Lower lobe of right lung (tissue), 2 donors: Measurements from ENCODE around the gene RAB2B. TPM values are rescaled to one million over a fixed set of nuclear protein-coding genes. Genes with fewer than 3 reads are reported as not detected.

Experiments used
- ATAC-seq, 2 donors: fragments of 200-7000 bp; cut with Tn5 transposase; one replicate each; pipeline ENCODE4 v1.9.1; 2020 to 2022; ENCODE audit warnings: mild to moderate bottlenecking in 2 of 2, moderate library complexity in 2 of 2
- DNase-seq: peaks from one replicate; pipeline ENCODE4 v3.0.0-alpha.2; 2020
- H3K27ac ChIP-seq: fragments of 200-600 bp; one replicate; pipeline ENCODE4 v1.8.0; 2022
- H3K27me3 ChIP-seq: fragments of 200-600 bp; one replicate; pipeline ENCODE4 v1.8.0; 2022; ENCODE audit warnings: low read depth
- H3K36me3 ChIP-seq: fragments of 200-600 bp; one replicate; pipeline ENCODE4 v1.8.0; 2022; ENCODE audit warnings: mild to moderate bottlenecking
- H3K4me1 ChIP-seq: fragments of 200-600 bp; one replicate; pipeline ENCODE4 v1.8.0; 2022
- H3K4me3 ChIP-seq: fragments of 200-600 bp; one replicate; pipeline ENCODE4 v1.8.0; 2022; ENCODE audit warnings: mild to moderate bottlenecking
- H3K9me3 ChIP-seq: fragments of 200-600 bp; one replicate; pipeline ENCODE4 v1.8.0; 2022
- intact Hi-C: fragments of 100-400 bp; cut with DNase I; formaldehyde crosslinking; loops from one replicate; pipeline ENCODE4 v1.11.0; 2022
- total RNA-seq: library from RNA; stranded (reverse); fragmentation: NEBNext Ultra II Directional; extraction: Animal tissue kit (Norgen Biotek cat#: 25700); gene quantifications from one replicate; pipeline ENCODE4 v1.2.1, GENCODE V29; 2021
- TF ChIP-seq, protein P1 (sequence below): fragments of 200-600 bp; IDR thresholded peaks from one replicate; pipeline ENCODE4 v1.8.0; 2022; ENCODE audit warnings: antibody characterized with exemption, mild to moderate bottlenecking
- donor health status: DM: no; HTN: yes; CAD: no; lungs with severe emphysema.

Gene RAB2B
- total RNA-seq, 1 donor from 2014 or later: 30.7 TPM

DNA sequence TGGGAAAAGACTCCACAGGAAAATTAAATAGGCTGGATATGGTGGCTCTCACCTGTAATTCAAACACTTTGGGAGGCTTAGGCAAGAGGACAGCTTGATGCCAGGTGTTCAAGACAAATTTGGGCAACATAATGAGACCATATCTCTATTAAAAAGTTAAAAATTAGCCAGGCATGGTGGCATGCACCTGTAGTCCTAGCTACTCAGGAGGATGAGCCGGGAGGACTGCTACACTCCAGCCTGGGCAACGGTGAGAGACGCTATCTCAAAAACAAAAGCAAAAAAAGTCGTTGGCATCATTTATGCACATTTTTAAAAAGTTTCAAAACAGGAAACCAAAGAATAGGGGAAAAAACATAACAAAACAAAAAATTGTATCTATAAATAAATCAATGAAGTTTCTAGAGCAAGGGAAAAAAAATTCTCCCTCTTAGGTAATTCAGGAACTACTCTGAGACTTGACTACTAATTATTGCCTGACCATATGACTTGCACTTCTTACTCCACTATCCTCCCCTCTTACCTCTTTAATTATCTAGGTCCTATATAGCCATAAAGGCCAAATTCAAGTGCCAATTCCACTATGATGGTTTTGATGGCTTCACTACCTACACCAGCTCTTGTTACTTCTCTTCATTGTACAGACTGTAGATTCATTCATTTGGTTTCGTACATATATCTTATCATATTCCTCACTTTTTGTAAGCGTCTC, 32.8 kb upstream of the RAB2B start:
- no peaks in the 10 kb centered on the region for H3K9me3 ChIP-seq
- TF ChIP-seq, protein P1, sequence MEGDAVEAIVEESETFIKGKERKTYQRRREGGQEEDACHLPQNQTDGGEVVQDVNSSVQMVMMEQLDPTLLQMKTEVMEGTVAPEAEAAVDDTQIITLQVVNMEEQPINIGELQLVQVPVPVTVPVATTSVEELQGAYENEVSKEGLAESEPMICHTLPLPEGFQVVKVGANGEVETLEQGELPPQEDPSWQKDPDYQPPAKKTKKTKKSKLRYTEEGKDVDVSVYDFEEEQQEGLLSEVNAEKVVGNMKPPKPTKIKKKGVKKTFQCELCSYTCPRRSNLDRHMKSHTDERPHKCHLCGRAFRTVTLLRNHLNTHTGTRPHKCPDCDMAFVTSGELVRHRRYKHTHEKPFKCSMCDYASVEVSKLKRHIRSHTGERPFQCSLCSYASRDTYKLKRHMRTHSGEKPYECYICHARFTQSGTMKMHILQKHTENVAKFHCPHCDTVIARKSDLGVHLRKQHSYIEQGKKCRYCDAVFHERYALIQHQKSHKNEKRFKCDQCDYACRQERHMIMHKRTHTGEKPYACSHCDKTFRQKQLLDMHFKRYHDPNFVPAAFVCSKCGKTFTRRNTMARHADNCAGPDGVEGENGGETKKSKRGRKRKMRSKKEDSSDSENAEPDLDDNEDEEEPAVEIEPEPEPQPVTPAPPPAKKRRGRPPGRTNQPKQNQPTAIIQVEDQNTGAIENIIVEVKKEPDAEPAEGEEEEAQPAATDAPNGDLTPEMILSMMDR: no peak
- H3K4me3 ChIP-seq: peak overlapping the region; percentile 83
- no peak for ATAC-seq
- DNase-seq: no peak
- H3K27ac ChIP-seq: no peak overlapping the region
- peaks cover 25% of the 10 kb centered on the region for H3K4me1 ChIP-seq
- intact Hi-C loops: no loop called here
- H3K27me3 ChIP-seq: no peaks in the 10 kb centered on the region
- peaks cover 34% of the 10 kb centered on the region for H3K36me3 ChIP-seq

DNA sequence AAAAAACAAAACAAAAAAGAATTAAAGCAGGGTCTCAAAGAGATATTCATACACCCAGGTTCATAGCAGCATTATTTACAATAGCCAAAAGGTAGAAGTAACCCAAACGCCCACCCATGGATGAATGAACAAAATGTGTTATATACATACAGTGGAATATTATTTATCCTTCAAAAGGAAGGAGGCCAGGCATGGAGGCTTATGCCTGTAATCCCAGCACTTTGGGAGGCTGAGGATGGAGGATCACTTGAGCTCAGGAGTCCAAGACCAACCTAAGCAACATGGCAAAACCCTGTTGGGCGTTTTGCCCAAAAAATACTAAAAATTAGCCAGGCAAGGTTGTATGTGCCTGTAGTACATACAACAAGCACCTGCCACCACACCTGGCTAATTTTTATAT, 29.8 kb upstream of the RAB2B start:
- H3K36me3 ChIP-seq: peaks cover 57% of the 10 kb centered on the region
- no peak for DNase-seq
- H3K27me3 ChIP-seq: no peaks in the 10 kb centered on the region
- H3K9me3 ChIP-seq: no peaks in the 10 kb centered on the region
- peaks cover 25% of the 10 kb centered on the region for H3K4me1 ChIP-seq
- no peak for ATAC-seq
- TF ChIP-seq, protein P1: no peak
- H3K27ac ChIP-seq: no peak overlapping the region
- intact Hi-C loops: no loop called here
- H3K4me3 ChIP-seq: no peak overlapping the region

DNA sequence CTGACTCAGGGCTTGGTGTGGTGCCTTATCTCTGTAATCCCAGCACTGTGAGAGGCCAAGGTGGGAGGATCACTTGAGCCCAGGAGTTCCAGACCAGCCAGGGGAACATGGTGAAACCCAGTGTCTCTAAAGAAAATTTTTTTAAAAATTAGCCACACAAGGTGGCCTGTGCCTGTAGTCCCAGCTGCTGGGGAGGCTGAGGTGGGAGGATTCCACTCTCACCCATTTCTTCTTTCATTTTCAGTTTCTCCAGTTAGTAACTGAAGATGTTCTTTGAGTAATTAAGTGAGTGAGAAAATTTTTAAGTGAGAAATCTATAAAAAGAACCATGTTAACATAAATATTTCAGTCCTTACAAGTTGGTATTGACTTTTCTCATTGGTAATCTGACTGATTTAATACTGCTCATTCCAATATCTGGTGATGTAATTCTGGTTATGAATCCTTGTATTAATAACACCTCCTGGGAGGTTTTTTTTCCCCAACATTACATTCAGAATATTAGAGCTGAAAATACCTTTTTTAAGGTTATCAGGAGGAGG, 28.3 kb upstream of the RAB2B start:
- no peak for ATAC-seq
- H3K27ac ChIP-seq: no peak overlapping the region
- TF ChIP-seq, protein P1: no peak
- no peak for DNase-seq
- peaks cover 20% of the 10 kb centered on the region for H3K4me1 ChIP-seq
- no peaks in the 10 kb centered on the region for H3K27me3 ChIP-seq
- H3K9me3 ChIP-seq: no peaks in the 10 kb centered on the region
- peaks cover 71% of the 10 kb centered on the region for H3K36me3 ChIP-seq
- no peak overlapping the region for H3K4me3 ChIP-seq
- intact Hi-C loops: no loop called here

DNA sequence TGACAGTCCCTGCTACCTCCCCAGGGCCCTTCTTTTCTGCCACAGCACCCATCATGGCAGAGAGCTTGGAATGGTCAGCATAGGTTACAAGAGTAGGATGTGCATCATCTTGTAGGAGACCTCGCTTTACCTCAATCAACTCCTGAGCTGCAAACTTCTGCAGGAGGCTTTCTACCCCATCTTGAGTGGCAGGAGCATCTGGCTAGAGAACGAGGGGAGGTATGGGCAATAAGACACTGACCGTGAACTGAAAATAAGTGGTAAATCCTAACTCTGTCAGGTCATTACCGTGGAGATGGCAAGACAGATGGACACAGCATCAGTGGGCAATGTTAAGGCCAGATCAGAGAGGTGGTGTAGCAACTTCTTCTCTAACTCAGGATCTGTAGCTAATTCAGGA, 26.6 kb upstream of the RAB2B start:
- no peak overlapping the region for H3K4me3 ChIP-seq
- H3K36me3 ChIP-seq: peaks cover 79% of the 10 kb centered on the region
- H3K27ac ChIP-seq: no peak overlapping the region
- peaks cover 10% of the 10 kb centered on the region for H3K4me1 ChIP-seq
- intact Hi-C loops: no loop called here
- TF ChIP-seq, protein P1: no peak
- no peaks in the 10 kb centered on the region for H3K9me3 ChIP-seq
- ATAC-seq: no peak
- DNase-seq: no peak
- H3K27me3 ChIP-seq: no peaks in the 10 kb centered on the region

DNA sequence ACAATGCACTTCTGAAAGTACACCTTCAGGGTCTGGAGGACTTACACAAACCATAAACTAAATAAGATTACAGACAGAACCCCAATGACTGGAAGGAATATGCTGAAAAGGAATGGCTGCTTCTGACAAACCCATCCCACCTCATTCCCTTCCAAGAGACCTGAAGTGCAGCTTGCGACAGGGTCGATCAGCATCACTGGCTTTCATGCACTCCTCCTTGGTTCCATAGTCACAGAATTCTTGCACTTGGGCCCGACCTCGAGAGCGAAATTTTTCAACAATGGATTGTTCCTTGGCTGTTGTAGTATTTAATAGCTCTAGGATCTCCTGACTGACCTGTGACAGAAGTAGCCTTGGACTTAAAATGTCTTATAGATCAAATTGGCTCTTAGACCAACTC, 24.8 kb upstream of the RAB2B start:
- H3K27ac ChIP-seq: no peak overlapping the region
- DNase-seq (no peak), ATAC-seq (no peak)
- H3K4me3 ChIP-seq: no peak overlapping the region
- intact Hi-C loops: no loop called here
- H3K9me3 ChIP-seq: no peaks in the 10 kb centered on the region
- H3K36me3 ChIP-seq: peaks cover 79% of the 10 kb centered on the region
- no peaks in the 10 kb centered on the region for H3K27me3 ChIP-seq
- peaks cover 4% of the 10 kb centered on the region for H3K4me1 ChIP-seq
- TF ChIP-seq, protein P1: no peak
